Measurements from ENCODE around the gene SLC12A1.

DNA sequence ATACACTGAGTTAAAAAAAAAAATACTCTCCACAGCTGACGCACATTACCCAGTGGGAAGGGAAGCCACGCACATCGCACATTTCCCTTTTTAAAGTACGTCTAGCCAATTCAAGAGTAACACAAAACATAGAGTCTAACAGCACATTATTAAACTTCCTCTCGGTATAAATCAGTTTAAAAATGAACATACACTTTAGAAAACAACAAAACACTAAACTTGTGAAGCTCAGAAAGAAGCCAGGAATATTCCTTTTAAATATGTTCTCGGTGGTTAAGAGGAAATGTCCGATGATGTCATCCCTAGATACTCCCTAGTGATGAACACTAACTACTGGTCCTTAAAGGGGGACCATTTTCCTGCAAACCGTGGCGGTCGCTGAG lies 28.7 kb upstream of the SLC12A1 start:
- TF ChIP-seq, protein P1, sequence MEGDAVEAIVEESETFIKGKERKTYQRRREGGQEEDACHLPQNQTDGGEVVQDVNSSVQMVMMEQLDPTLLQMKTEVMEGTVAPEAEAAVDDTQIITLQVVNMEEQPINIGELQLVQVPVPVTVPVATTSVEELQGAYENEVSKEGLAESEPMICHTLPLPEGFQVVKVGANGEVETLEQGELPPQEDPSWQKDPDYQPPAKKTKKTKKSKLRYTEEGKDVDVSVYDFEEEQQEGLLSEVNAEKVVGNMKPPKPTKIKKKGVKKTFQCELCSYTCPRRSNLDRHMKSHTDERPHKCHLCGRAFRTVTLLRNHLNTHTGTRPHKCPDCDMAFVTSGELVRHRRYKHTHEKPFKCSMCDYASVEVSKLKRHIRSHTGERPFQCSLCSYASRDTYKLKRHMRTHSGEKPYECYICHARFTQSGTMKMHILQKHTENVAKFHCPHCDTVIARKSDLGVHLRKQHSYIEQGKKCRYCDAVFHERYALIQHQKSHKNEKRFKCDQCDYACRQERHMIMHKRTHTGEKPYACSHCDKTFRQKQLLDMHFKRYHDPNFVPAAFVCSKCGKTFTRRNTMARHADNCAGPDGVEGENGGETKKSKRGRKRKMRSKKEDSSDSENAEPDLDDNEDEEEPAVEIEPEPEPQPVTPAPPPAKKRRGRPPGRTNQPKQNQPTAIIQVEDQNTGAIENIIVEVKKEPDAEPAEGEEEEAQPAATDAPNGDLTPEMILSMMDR (IDR thresholded peaks at IDR 0.05) = no peak
- TF ChIP-seq JUN (CRISPR knock-in tag; IDR thresholded peaks at IDR 0.05) = no peak
- TF ChIP-seq, protein P2, sequence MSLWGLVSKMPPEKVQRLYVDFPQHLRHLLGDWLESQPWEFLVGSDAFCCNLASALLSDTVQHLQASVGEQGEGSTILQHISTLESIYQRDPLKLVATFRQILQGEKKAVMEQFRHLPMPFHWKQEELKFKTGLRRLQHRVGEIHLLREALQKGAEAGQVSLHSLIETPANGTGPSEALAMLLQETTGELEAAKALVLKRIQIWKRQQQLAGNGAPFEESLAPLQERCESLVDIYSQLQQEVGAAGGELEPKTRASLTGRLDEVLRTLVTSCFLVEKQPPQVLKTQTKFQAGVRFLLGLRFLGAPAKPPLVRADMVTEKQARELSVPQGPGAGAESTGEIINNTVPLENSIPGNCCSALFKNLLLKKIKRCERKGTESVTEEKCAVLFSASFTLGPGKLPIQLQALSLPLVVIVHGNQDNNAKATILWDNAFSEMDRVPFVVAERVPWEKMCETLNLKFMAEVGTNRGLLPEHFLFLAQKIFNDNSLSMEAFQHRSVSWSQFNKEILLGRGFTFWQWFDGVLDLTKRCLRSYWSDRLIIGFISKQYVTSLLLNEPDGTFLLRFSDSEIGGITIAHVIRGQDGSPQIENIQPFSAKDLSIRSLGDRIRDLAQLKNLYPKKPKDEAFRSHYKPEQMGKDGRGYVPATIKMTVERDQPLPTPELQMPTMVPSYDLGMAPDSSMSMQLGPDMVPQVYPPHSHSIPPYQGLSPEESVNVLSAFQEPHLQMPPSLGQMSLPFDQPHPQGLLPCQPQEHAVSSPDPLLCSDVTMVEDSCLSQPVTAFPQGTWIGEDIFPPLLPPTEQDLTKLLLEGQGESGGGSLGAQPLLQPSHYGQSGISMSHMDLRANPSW (CRISPR knock-in tag; conservative IDR thresholded peaks at IDR 0.05; ENCODE audit: low read depth) = no peak
- no peak for TF ChIP-seq SMAD3 (CRISPR knock-in tag; IDR thresholded peaks at IDR 0.05; ENCODE audit: borderline replicate concordance)
- TF ChIP-seq, protein P3, sequence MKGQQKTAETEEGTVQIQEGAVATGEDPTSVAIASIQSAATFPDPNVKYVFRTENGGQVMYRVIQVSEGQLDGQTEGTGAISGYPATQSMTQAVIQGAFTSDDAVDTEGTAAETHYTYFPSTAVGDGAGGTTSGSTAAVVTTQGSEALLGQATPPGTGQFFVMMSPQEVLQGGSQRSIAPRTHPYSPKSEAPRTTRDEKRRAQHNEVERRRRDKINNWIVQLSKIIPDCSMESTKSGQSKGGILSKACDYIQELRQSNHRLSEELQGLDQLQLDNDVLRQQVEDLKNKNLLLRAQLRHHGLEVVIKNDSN (CRISPR knock-in tag; IDR thresholded peaks at IDR 0.05) = no peak
- TF ChIP-seq TEAD4 (CRISPR knock-in tag; IDR thresholded peaks at IDR 0.05) = no peak
- no peak for TF ChIP-seq IRF2 (CRISPR knock-in tag; IDR thresholded peaks at IDR 0.05; ENCODE audit: borderline replicate concordance, low read depth)
- TF ChIP-seq CREB1 (CRISPR knock-in tag; IDR thresholded peaks at IDR 0.05) = no peak
- TF ChIP-seq, protein P4, sequence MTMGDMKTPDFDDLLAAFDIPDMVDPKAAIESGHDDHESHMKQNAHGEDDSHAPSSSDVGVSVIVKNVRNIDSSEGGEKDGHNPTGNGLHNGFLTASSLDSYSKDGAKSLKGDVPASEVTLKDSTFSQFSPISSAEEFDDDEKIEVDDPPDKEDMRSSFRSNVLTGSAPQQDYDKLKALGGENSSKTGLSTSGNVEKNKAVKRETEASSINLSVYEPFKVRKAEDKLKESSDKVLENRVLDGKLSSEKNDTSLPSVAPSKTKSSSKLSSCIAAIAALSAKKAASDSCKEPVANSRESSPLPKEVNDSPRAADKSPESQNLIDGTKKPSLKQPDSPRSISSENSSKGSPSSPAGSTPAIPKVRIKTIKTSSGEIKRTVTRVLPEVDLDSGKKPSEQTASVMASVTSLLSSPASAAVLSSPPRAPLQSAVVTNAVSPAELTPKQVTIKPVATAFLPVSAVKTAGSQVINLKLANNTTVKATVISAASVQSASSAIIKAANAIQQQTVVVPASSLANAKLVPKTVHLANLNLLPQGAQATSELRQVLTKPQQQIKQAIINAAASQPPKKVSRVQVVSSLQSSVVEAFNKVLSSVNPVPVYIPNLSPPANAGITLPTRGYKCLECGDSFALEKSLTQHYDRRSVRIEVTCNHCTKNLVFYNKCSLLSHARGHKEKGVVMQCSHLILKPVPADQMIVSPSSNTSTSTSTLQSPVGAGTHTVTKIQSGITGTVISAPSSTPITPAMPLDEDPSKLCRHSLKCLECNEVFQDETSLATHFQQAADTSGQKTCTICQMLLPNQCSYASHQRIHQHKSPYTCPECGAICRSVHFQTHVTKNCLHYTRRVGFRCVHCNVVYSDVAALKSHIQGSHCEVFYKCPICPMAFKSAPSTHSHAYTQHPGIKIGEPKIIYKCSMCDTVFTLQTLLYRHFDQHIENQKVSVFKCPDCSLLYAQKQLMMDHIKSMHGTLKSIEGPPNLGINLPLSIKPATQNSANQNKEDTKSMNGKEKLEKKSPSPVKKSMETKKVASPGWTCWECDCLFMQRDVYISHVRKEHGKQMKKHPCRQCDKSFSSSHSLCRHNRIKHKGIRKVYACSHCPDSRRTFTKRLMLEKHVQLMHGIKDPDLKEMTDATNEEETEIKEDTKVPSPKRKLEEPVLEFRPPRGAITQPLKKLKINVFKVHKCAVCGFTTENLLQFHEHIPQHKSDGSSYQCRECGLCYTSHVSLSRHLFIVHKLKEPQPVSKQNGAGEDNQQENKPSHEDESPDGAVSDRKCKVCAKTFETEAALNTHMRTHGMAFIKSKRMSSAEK (CRISPR knock-in tag; IDR thresholded peaks at IDR 0.05; ENCODE audit: borderline replicate concordance) = no peak
- TF ChIP-seq, protein P5, sequence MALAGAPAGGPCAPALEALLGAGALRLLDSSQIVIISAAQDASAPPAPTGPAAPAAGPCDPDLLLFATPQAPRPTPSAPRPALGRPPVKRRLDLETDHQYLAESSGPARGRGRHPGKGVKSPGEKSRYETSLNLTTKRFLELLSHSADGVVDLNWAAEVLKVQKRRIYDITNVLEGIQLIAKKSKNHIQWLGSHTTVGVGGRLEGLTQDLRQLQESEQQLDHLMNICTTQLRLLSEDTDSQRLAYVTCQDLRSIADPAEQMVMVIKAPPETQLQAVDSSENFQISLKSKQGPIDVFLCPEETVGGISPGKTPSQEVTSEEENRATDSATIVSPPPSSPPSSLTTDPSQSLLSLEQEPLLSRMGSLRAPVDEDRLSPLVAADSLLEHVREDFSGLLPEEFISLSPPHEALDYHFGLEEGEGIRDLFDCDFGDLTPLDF (CRISPR knock-in tag; IDR thresholded peaks at IDR 0.05) = no peak
- TF ChIP-seq, protein P6, sequence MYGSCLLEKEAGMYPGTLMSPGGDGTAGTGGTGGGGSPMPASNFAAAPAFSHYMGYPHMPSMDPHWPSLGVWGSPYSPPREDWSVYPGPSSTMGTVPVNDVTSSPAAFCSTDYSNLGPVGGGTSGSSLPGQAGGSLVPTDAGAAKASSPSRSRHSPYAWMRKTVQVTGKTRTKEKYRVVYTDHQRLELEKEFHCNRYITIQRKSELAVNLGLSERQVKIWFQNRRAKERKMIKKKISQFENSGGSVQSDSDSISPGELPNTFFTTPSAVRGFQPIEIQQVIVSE (CRISPR knock-in tag; IDR thresholded peaks at IDR 0.05; ENCODE audit: borderline replicate concordance) = no peak
- no peak for TF ChIP-seq ELF4 (CRISPR knock-in tag; IDR thresholded peaks at IDR 0.05; ENCODE audit: low read depth)
- TF ChIP-seq NR2C2 (CRISPR knock-in tag; IDR thresholded peaks at IDR 0.05) = no peak
- no peak for TF ChIP-seq TP53 (CRISPR knock-in tag; IDR thresholded peaks at IDR 0.05)

Data from WTC11 (cell line).